ENCODE data around the gene KRT82. TPM values are rescaled to one million over a fixed set of nuclear protein-coding genes. Genes with fewer than 3 reads are reported as not detected.
A peak's percentile ranks its signal among the peaks of the same experiment; 100 is the strongest.

Gene KRT82
- total and polyA plus RNA-seq, 8 donors: not detected

- Histone ChIP-seq H3K4me3 (no peak overlapping the region), H3K27me3 (peaks cover 0 to 14% of the 10 kb centered on the region in 2 donors), H3K27ac (peak overlapping the region in 1 of 2 donors; percentile 15), H3K4me1 (no peaks in the 10 kb centered on the region), H3K9me3 (no peaks in the 10 kb centered on the region), H3K36me3 (no peaks in the 10 kb centered on the region)
- intact Hi-C loops (cut with DNase I): no loop called here
- peak in 3 of 4 donors; percentile 76 to 92 (median 81) for DNase-seq
- peak; percentile 93 for ATAC-seq
- TF ChIP-seq, protein P1, sequence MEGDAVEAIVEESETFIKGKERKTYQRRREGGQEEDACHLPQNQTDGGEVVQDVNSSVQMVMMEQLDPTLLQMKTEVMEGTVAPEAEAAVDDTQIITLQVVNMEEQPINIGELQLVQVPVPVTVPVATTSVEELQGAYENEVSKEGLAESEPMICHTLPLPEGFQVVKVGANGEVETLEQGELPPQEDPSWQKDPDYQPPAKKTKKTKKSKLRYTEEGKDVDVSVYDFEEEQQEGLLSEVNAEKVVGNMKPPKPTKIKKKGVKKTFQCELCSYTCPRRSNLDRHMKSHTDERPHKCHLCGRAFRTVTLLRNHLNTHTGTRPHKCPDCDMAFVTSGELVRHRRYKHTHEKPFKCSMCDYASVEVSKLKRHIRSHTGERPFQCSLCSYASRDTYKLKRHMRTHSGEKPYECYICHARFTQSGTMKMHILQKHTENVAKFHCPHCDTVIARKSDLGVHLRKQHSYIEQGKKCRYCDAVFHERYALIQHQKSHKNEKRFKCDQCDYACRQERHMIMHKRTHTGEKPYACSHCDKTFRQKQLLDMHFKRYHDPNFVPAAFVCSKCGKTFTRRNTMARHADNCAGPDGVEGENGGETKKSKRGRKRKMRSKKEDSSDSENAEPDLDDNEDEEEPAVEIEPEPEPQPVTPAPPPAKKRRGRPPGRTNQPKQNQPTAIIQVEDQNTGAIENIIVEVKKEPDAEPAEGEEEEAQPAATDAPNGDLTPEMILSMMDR (IDR thresholded peaks at IDR 0.05): peak; percentile 68 to 75
These were observed 33.6 kb downstream of the KRT82 start for GRCh38 chr12:52372216-52373154.

DNA sequence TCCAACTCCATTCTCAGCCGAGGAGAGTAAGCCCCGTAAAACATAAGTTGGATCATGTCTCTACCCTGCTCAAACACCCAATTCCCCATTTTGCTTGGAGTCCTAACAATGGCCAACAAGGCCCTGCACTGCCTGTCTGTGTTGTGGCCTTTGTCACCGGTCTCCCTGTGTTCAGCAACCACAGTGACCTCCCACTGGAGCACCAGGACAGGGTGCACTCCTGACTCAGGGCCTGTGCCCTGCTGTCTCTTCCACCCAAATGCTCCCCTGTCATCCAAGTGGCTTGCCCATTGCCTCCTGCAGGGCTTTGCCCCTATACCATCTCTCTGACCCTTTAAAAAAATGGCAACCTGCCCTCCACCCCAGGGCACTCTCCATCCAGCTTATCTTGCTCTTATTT lies 34.4 kb downstream of the KRT82 start:
- H3K9me3 ChIP-seq: no peaks in the 10 kb centered on the region
- DNase-seq (no peak), ATAC-seq (no peak)
- peaks cover 0 to 21% of the 10 kb centered on the region in 2 donors for H3K27me3 ChIP-seq
- intact Hi-C loops (cut with DNase I): no loop called here
- H3K4me3 ChIP-seq: no peak overlapping the region
- no peaks in the 10 kb centered on the region for H3K36me3 ChIP-seq
- peak overlapping the region in 1 of 2 donors; percentile 15 for H3K27ac ChIP-seq
- no peaks in the 10 kb centered on the region for H3K4me1 ChIP-seq
- TF ChIP-seq, protein P1 (IDR thresholded peaks at IDR 0.05): no peak

DNA sequence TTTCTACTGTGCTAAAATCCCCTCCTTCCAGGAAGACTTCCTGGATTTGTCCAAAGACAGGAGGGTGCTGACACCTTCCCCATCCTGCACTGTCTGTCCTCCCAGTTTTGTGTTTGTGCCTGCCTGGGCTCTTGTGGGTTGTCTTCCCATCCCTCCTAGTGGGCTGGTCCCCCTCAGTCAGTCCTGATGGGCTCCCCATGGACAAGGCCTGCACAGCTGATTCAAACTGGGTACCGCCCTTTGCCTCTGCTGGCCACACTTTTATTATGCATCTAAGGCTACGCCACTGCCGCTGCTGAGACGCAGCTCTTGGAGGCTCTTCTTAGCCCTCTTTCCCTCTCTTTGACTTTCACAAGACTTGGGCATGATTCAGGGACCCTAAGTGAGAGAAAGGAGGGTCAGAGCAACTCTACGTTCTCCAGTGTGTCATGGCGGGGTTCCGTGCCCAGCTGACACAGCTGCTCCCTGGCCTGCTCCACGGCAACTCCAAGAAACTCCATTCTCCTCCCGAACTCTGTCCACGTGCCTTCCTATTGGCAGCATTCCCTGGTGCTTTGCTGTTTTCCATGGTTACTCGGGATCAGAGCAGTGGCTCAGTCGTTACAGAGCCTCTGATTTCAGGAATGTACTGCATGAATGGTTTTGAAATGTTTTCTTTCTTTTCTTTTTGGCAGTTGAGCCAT lies 35.1 kb downstream of the KRT82 start:
- H3K4me3 ChIP-seq: no peak overlapping the region
- ATAC-seq (peak; percentile 54), DNase-seq (peak in 3 of 4 donors; percentile 53 to 91 (median 77))
- H3K9me3 ChIP-seq: no peaks in the 10 kb centered on the region
- H3K27ac ChIP-seq: peak overlapping the region in 1 of 2 donors; percentile 15
- intact Hi-C loops (cut with DNase I): no loop called here
- no peaks in the 10 kb centered on the region for H3K4me1 ChIP-seq
- TF ChIP-seq, protein P1 (IDR thresholded peaks at IDR 0.05): no peak
- H3K27me3 ChIP-seq: peaks cover 0 to 23% of the 10 kb centered on the region in 2 donors
- H3K36me3 ChIP-seq: no peaks in the 10 kb centered on the region

- DNase-seq: no peak
- Histone ChIP-seq H3K4me3 (no peak overlapping the region), H3K36me3 (no peaks in the 10 kb centered on the region), H3K27me3 (peaks cover 0 to 23% of the 10 kb centered on the region in 2 donors), H3K4me1 (no peaks in the 10 kb centered on the region), H3K27ac (no peak overlapping the region), H3K9me3 (no peaks in the 10 kb centered on the region)
- TF ChIP-seq, protein P1 (IDR thresholded peaks at IDR 0.05): no peak
- intact Hi-C loops (cut with DNase I): no loop called here
- ATAC-seq: no peak
These were observed 36.3 kb downstream of the KRT82 start for GRCh38 chr12:52369809-52370208.

- ATAC-seq: no peak
- no peak for DNase-seq
- peaks cover 0 to 23% of the 10 kb centered on the region in 2 donors for H3K27me3 ChIP-seq
- no peaks in the 10 kb centered on the region for H3K4me1 ChIP-seq
- H3K27ac ChIP-seq: no peak overlapping the region
- intact Hi-C loops (cut with DNase I): no loop called here
- H3K4me3 ChIP-seq: no peak overlapping the region
- H3K9me3 ChIP-seq: no peaks in the 10 kb centered on the region
- TF ChIP-seq, protein P1 (IDR thresholded peaks at IDR 0.05): no peak
- no peaks in the 10 kb centered on the region for H3K36me3 ChIP-seq
These were observed 36.9 kb downstream of the KRT82 start for GRCh38 chr12:52369211-52369610.

Measured in left lung (tissue), 10 donors.